DOHH2 (cell line): Measurements from ENCODE around the gene IFNAR1.

ENCODE experiments used
- EZH2phosphoT487 ChIP-seq: fragments of 200-600 bp; sonication (generic); IDR thresholded peaks from 2 replicates; pipeline ENCODE4 v1.6.1; 2017; ENCODE audit warnings: borderline replicate concordance, mild to moderate bottlenecking, antibody characterized with exemption, low read length, moderate library complexity, mixed read lengths
- TF ChIP-seq, protein P1 (sequence below): fragments of 200-600 bp; sonication (generic); IDR thresholded peaks from one replicate; pipeline ENCODE4 v1.5.1; 2014; ENCODE audit warnings: antibody characterized with exemption, mild to moderate bottlenecking, low read depth, low read length; ENCODE audit not compliant: poor library complexity, severe bottlenecking

DNA sequence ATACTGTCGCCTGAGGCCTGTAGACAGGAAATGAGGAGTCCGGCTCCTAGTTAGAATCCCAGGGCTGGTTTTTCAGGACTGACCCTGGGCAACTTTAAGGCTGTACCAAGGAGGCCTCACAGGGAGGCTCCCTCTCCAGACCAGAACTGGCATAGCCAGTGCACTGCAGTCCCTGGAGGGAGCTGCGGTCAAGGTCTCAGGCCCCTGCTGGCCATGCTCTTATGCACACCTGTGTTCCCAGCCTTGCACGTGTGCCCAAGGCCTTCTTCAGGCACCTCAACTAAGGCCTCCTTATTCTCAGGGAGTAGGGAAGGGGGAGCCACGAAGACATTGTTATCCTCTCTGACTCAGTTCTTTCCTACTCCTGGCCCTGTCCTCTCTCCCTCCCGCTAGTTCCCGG, 22.0 kb upstream of the IFNAR1 start:
- TF ChIP-seq, protein P1, sequence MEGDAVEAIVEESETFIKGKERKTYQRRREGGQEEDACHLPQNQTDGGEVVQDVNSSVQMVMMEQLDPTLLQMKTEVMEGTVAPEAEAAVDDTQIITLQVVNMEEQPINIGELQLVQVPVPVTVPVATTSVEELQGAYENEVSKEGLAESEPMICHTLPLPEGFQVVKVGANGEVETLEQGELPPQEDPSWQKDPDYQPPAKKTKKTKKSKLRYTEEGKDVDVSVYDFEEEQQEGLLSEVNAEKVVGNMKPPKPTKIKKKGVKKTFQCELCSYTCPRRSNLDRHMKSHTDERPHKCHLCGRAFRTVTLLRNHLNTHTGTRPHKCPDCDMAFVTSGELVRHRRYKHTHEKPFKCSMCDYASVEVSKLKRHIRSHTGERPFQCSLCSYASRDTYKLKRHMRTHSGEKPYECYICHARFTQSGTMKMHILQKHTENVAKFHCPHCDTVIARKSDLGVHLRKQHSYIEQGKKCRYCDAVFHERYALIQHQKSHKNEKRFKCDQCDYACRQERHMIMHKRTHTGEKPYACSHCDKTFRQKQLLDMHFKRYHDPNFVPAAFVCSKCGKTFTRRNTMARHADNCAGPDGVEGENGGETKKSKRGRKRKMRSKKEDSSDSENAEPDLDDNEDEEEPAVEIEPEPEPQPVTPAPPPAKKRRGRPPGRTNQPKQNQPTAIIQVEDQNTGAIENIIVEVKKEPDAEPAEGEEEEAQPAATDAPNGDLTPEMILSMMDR: no peak
- TF ChIP-seq EZH2phosphoT487: no peak
